ENCODE data around the gene KREMEN1. TPM values are rescaled to one million over a fixed set of nuclear protein-coding genes. Genes with fewer than 3 reads are reported as not detected.

KREMEN1 gene
- total RNA-seq, 2 experiments from 2014 or later, result 0.17 to 0.31 TPM

DNA sequence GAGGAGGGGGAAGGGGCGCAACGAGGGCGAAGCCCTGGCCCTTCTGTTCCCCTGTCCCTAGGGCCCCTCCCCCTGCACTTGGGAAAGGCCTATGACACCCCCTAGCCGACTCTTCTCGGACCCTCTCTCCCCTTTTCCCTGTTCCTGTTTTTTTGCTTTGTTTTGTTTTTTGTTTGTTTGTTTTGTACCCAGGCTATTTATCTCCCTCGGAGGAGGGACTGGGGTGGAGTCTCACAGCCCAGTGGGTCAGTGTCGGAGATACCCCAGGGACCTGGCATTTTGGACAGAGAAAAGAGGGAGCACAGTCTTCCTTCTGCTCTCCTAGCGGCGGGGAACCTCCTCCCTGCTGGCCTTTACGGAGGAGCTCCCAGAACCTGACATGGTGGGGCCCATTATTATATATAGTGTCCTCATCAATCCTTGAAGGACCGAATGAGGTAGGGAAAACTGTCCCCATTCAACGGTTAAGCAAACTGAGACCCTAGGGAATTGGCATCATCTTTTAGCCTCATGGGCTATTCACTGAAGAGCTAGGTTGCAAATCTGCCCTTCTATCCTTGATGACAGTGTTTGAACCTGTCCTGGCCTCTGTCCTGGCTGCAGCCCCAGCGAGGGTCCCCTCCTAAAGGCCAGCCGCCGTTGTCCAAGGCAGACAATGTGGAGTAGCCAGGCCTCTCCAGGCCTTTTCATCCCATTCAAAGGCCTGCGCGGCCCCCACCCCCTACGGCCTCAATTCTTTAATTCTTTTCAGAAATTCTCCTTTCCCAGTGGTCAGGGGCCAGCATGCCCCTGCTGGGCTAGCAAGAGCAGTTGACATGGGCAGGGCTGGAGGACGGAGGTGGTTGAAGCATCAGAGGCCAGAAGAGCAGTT is 133.8 kb downstream of the KREMEN1 start:
- CTCF ChIA-PET, result interaction anchor here (0.8 to 2.0 kb wide), 4 partner anchors 33 to 107 kb away, joined by 3 to 10 read pairs (median 4); no protein-coding TSS in a partner anchor
- no peak for DNase-seq
- intact Hi-C loops (cut with micrococcal nuclease), result no loop called here
- Mint-ChIP-seq H3K4me3 (peak overlapping the region; percentile 48), H3K9me3 (no peaks in the 10 kb centered on the region), H3K27me3 (peaks cover 30% of the 10 kb centered on the region), H3K27ac (no peak overlapping the region), H3K4me1 (ENCODE audit: low read depth) (peaks cover 12% of the 10 kb centered on the region), H3K36me3 (no peaks in the 10 kb centered on the region)
- POLR2A ChIA-PET, result no interaction called here

DNA sequence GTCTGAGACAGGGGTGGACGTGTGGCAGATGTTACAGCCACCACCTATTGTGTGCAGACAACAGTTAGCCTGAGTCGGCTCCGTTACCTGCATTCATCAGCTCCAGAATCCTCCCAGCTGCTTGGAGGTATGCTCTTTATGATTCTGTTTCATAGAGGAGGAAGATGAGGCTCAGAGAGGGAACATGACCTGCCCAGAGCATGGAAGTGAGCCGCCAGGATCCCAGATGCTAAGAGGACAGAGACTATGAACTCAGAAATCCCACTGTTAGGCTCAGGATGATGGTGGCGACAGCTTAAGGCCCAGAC is 134.4 kb downstream of the KREMEN1 start:
- no peaks in the 10 kb centered on the region for H3K9me3 Mint-ChIP-seq
- no peaks in the 10 kb centered on the region for H3K36me3 Mint-ChIP-seq
- CTCF ChIA-PET, result no interaction called here
- POLR2A ChIA-PET, result no interaction called here
- peaks cover 10% of the 10 kb centered on the region for H3K4me1 Mint-ChIP-seq (ENCODE audit: low read depth)
- intact Hi-C loops (cut with micrococcal nuclease), result no loop called here
- H3K27ac Mint-ChIP-seq, result no peak overlapping the region
- H3K27me3 Mint-ChIP-seq, result peaks cover 28% of the 10 kb centered on the region
- DNase-seq, result no peak
- H3K4me3 Mint-ChIP-seq, result no peak overlapping the region

DNA sequence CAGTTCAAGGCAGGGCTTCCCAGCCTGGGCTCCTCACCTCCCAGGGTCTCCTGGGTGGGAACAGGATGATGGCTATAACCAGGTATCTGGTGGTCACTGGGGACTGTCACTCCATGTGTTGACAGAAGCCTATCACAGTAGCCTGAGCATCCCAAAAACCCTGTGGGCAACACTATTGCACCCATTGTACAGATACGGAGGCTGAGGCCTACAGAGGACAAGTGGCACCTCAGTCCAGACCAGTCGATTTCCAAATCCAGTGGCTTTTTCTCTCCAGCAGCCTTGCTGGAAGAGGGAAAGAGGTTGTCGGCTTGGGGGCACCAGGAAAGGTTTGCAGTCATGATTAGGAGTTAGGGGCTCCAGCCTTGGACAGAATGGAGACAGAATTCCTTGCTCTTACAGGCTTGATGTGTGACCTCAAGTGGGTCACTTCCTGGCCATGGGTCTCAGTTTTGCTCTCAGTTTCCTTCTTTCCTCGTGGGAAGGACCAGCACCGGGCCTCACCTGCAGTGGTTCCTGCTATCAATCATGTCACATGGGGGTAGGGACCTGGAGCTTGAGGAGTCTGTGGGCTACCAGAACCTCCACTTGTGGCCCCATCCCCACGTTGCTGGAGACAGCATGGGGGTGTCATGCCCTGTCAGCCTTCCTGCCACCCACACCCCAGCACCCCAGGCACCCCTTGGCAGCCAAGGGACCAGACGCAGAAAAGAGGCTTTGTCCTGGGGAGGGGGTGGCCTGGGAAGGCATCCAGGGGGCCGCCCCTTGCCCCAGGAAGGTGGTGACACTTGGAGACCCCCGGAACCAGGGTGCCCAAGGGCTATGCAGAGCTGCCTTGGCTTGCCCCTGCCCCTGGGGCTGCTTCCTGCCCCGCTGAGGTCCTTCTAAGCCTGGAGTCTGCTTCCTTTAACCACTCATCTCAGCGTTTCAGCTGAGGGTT is 135.0 kb downstream of the KREMEN1 start:
- peaks cover 4% of the 10 kb centered on the region for H3K4me1 Mint-ChIP-seq (ENCODE audit: low read depth)
- intact Hi-C loops (cut with micrococcal nuclease), result no loop called here
- no peak overlapping the region for H3K4me3 Mint-ChIP-seq
- ChIA-PET CTCF (no interaction called here), POLR2A (no interaction called here)
- H3K36me3 Mint-ChIP-seq, result no peaks in the 10 kb centered on the region
- H3K27me3 Mint-ChIP-seq, result peaks cover 25% of the 10 kb centered on the region
- no peak for DNase-seq
- no peak overlapping the region for H3K27ac Mint-ChIP-seq
- H3K9me3 Mint-ChIP-seq, result no peaks in the 10 kb centered on the region

DNA sequence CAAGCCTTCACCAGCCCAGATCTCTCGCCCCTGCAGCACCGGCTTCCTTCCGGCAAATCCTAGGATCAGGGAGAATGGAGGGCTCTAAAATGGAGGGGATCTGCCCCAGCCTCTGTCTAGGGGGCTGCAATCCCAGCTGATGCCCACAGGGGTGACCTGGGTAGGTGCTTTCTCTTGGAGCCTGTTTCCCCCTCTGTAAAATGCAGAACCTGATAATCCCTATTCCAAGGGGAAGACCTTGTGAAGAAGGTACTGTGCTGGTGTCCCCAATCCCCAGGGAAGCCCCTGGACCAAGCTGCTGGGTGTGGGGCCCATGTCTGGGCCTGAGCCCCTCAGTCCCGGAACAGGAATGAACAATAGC is 135.6 kb downstream of the KREMEN1 start:
- Mint-ChIP-seq H3K27ac (no peak overlapping the region), H3K36me3 (no peaks in the 10 kb centered on the region), H3K4me3 (no peak overlapping the region), H3K9me3 (no peaks in the 10 kb centered on the region), H3K4me1 (ENCODE audit: low read depth) (peaks cover 3% of the 10 kb centered on the region), H3K27me3 (peaks cover 25% of the 10 kb centered on the region)
- CTCF ChIA-PET, result no interaction called here
- POLR2A ChIA-PET, result no interaction called here
- intact Hi-C loops (cut with micrococcal nuclease), result no loop called here
- DNase-seq, result no peak

DNA sequence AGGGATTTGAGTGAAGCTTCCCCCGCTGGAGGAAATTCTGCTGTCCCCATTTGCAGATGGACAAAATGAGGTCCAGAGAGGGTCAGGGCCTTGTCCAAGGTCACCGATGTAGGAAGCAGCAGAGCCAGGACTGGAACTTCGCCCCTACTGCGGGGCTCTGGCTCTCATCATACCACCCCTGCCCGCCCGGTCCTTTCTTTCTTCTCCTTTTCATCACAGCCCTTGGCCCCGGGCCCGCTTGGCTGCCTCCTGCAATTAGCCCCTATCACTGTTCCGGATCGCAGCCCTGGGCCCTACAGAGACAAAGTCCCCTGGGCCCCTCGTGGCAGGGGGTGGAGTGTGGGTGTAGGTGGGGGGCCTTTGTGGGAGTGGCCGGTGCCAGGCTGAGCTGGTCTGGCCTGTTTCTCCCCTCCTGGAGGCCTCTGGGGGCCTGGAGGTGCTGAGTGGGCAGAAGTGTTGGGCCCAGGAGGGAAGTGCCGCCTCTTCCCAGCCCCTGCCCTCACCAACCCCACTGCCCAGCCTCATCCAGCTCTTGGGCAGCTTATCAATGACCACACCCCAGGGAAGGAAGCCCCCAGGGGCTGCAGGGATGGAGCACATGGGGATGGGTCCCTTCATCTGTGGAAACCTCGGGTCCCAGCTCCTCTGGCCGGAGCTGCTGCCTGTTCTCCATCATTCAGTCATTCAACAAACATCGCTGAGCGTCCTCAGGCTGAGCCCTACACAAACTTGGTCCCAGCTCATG is 136.2 kb downstream of the KREMEN1 start:
- ChIA-PET POLR2A (interaction anchor here (0.6 kb wide), 1 partner anchor 260 kb away, joined by 3 read pairs; no protein-coding TSS in a partner anchor), CTCF (no interaction called here)
- peaks cover 24% of the 10 kb centered on the region for H3K27me3 Mint-ChIP-seq
- H3K9me3 Mint-ChIP-seq, result no peaks in the 10 kb centered on the region
- DNase-seq, result no peak
- intact Hi-C loops (cut with micrococcal nuclease), result no loop called here
- H3K36me3 Mint-ChIP-seq, result no peaks in the 10 kb centered on the region
- H3K27ac Mint-ChIP-seq, result no peak overlapping the region
- no peak overlapping the region for H3K4me3 Mint-ChIP-seq
- peaks cover 2% of the 10 kb centered on the region for H3K4me1 Mint-ChIP-seq (ENCODE audit: low read depth)

DNA sequence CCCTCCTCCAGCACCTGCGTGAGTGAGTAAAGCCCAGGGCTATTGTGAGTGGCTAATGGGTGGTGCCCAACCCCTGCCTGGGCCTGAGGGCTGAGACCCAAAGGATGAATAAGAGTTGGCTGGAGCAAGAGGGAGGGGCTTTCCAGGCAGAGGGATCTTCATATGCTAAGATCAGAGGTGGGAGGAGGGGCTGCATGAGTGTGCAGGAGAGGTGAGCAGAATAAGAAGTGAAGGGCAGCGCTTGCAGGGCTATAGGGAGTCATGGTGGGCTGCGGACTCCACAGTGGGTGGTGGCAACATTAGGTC is 136.7 kb downstream of the KREMEN1 start:
- Mint-ChIP-seq H3K9me3 (no peaks in the 10 kb centered on the region), H3K27me3 (peaks cover 20% of the 10 kb centered on the region), H3K27ac (no peak overlapping the region), H3K4me1 (ENCODE audit: low read depth) (peaks cover 2% of the 10 kb centered on the region), H3K36me3 (no peaks in the 10 kb centered on the region), H3K4me3 (no peak overlapping the region)
- ChIA-PET POLR2A (interaction anchor here (0.6 kb wide), 1 partner anchor 261 kb away, joined by 3 read pairs; no protein-coding TSS in a partner anchor), CTCF (no interaction called here)
- DNase-seq, result no peak
- intact Hi-C loops (cut with micrococcal nuclease), result no loop called here

DNA sequence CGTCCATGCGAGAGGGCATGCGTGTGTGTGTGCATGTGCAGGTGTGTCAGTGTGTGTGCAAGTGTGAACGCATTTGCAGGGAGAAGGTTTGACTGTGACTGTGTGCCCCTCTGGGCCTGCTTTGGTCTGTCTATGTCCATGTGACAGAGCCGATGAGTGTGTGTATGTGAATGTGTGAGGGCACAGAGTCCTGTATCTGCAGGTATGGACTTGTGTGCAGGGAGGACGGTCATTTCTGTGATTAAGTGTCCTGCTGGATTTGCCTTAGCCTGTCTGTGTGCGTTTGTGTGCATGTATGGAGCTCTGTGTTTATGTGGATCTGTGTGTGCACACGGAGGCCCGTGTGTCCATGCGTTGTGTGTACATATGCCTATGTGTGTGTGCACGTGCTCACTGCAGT is 138.2 kb downstream of the KREMEN1 start:
- Mint-ChIP-seq H3K27ac (no peak overlapping the region), H3K9me3 (no peaks in the 10 kb centered on the region), H3K4me3 (no peak overlapping the region), H3K27me3 (peaks cover 12% of the 10 kb centered on the region), H3K4me1 (ENCODE audit: low read depth) (peaks cover 2% of the 10 kb centered on the region), H3K36me3 (no peaks in the 10 kb centered on the region)
- no peak for DNase-seq
- intact Hi-C loops (cut with micrococcal nuclease), result no loop called here
- POLR2A ChIA-PET, result no interaction called here
- CTCF ChIA-PET, result no interaction called here

DNA sequence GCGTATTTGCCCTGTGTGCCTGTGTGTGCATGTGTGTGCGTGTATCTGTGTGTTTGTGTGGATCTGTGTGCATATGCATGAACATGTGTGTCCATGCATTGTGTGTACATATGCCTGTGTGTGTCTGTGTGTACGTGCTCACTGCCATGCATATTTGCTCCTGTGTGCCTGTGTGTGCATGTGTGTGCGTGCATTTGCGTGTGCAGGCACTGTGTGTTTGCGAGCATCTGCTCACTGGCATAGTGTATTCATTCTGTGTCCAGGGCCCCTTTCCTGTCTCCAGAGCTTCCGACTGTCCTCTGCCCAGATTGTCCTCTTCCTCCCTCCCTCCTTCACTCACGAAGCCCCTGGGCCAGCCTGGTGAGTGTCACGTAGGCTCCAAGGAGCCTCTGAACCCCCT is 138.6 kb downstream of the KREMEN1 start:
- Mint-ChIP-seq H3K27ac (no peak overlapping the region), H3K4me1 (ENCODE audit: low read depth) (no peaks in the 10 kb centered on the region), H3K27me3 (peaks cover 8% of the 10 kb centered on the region), H3K9me3 (no peaks in the 10 kb centered on the region), H3K4me3 (no peak overlapping the region), H3K36me3 (no peaks in the 10 kb centered on the region)
- DNase-seq, result no peak
- ChIA-PET POLR2A (no interaction called here), CTCF (no interaction called here)
- intact Hi-C loops (cut with micrococcal nuclease), result no loop called here

DNA sequence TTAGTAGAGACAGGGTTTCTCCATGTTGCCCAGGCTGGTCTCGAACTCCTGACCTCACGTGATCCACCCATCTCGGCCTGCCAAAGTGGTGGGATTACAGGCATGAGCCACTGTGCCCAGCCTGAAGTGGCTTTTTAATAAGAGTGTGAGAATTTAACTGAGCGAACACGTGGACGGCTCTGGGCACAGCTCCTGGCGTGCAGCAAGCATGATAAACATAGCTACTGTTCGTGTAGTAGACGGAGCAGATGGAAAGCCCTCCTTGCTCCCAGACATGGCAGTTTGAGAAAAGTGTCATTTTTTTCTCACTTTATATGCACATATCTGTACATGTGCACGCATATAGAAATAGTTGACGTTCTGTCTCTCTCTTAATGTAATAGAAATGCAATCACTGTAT is 139.9 kb downstream of the KREMEN1 start:
- H3K4me3 Mint-ChIP-seq, result no peak overlapping the region
- peaks cover 1% of the 10 kb centered on the region for H3K27me3 Mint-ChIP-seq
- H3K36me3 Mint-ChIP-seq, result no peaks in the 10 kb centered on the region
- ChIA-PET CTCF (interaction anchor here (0.7 kb wide), 1 partner anchor 155 kb away, joined by 3 read pairs; no protein-coding TSS in a partner anchor), POLR2A (no interaction called here)
- intact Hi-C loops (cut with micrococcal nuclease), result no loop called here
- DNase-seq, result no peak
- no peaks in the 10 kb centered on the region for H3K9me3 Mint-ChIP-seq
- H3K4me1 Mint-ChIP-seq (ENCODE audit: low read depth), result no peaks in the 10 kb centered on the region
- no peak overlapping the region for H3K27ac Mint-ChIP-seq

DNA sequence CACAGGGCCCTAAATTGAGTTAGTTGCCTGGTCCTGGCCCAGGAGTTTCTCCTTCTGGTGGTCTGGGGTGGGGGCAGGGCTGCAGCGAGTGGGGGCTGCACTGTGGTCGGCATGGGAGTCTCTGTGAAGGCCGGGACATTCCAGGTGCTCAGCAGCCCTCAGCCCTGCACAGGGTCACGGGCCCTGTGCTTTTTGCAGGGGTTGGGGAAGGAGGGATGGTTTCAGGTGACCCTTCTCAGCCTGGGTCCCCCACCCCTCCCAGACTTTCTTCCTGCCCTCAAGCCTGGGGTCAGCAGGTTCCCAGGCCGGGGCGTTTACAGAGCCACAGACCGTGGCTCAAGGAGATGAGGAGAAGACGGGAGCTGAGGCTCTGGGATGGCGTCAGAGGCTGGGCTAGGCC is 140.7 kb downstream of the KREMEN1 start:
- Mint-ChIP-seq H3K4me3 (no peak overlapping the region), H3K36me3 (no peaks in the 10 kb centered on the region), H3K9me3 (no peaks in the 10 kb centered on the region), H3K27me3 (no peaks in the 10 kb centered on the region), H3K27ac (no peak overlapping the region), H3K4me1 (ENCODE audit: low read depth) (no peaks in the 10 kb centered on the region)
- ChIA-PET POLR2A (no interaction called here), CTCF (no interaction called here)
- intact Hi-C loops (cut with micrococcal nuclease), result no loop called here
- DNase-seq, result no peak

DNA sequence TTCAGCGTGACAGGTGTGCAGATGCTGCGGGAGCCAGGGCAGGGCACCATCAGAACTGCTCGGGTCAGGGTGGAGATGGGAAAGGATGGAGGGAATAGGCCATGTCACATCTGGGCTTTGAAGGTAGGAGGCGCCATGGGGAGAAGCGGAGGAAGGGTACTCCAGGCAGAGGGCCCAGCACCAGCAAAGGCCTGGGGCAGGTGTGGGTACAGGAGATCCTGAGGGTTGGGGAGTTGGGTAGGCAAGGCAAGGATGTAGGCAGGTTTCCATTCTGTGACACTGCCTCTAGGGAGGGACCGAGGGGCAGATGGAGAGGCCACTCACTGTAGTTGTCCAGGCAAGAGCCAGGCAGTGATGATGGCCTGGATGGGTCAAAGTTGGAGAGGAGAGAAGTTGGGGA is 141.4 kb downstream of the KREMEN1 start:
- no peaks in the 10 kb centered on the region for H3K9me3 Mint-ChIP-seq
- H3K36me3 Mint-ChIP-seq, result no peaks in the 10 kb centered on the region
- H3K4me1 Mint-ChIP-seq (ENCODE audit: low read depth), result no peaks in the 10 kb centered on the region
- no peak overlapping the region for H3K27ac Mint-ChIP-seq
- ChIA-PET POLR2A (no interaction called here), CTCF (no interaction called here)
- no peak overlapping the region for H3K4me3 Mint-ChIP-seq
- no peaks in the 10 kb centered on the region for H3K27me3 Mint-ChIP-seq
- DNase-seq, result no peak
- intact Hi-C loops (cut with micrococcal nuclease), result no loop called here
